IPS-NIHi11 (cell line): ENCODE data around the gene PLIN4.
A peak's percentile ranks its signal among the peaks of the same experiment; 100 is the strongest.

Experiments
- DNase-seq: peaks from one replicate; pipeline ENCODE4 v3.0.0; 2012; ENCODE audit warnings: mixed read lengths, low spot score

The PLIN4 gene

GRCh38 chr19:4523306-4524110, 5.2 kb upstream of the PLIN4 start:
- DNase-seq, result peak; percentile 89

- DNase-seq, result no peak
Observed at GRCh38 chr19:4522291-4523002, 4.2 kb upstream of the PLIN4 start.

- no peak for DNase-seq
Observed at GRCh38 chr19:4521888-4522242, 3.6 kb upstream of the PLIN4 start.

- DNase-seq, result no peak
Observed at GRCh38 chr19:4521170-4521887, 3.0 kb upstream of the PLIN4 start.

GRCh38 chr19:4519521-4520277, 1.4 kb upstream of the PLIN4 start:
- DNase-seq, result no peak

- no peak for DNase-seq
Observed at GRCh38 chr19:4519172-4519496, 848 bp upstream of the PLIN4 start.

- no peak for DNase-seq
Observed at GRCh38 chr19:4517451-4518057, 732 bp downstream of the PLIN4 start.

- DNase-seq, result no peak
Observed at GRCh38 chr19:4516939-4517300, 1.4 kb downstream of the PLIN4 start.

GRCh38 chr19:4516199-4516938, 1.9 kb downstream of the PLIN4 start:
- DNase-seq, result no peak

GRCh38 chr19:4515732-4516131, 2.6 kb downstream of the PLIN4 start:
- no peak for DNase-seq

- no peak for DNase-seq
Observed at GRCh38 chr19:4513248-4513647, 5.0 kb downstream of the PLIN4 start.

- no peak for DNase-seq
Observed at GRCh38 chr19:4512070-4512469, 6.2 kb downstream of the PLIN4 start.

GRCh38 chr19:4511300-4512054, 6.8 kb downstream of the PLIN4 start:
- no peak for DNase-seq

- DNase-seq, result no peak
Observed at GRCh38 chr19:4510435-4511255, 7.6 kb downstream of the PLIN4 start.

GRCh38 chr19:4508698-4509097, 9.6 kb downstream of the PLIN4 start:
- DNase-seq, result no peak

- DNase-seq, result no peak
Observed at GRCh38 chr19:4507804-4508203, 10.5 kb downstream of the PLIN4 start.

- DNase-seq, result no peak
Observed at GRCh38 chr19:4507150-4507452, 11.2 kb downstream of the PLIN4 start.

GRCh38 chr19:4506449-4507149, 11.7 kb downstream of the PLIN4 start:
- no peak for DNase-seq
